K562 treated with DMSO at 1 percent for 4 hours (cell line): ENCODE measurements around the gene MAGEB4. TPM values are rescaled to one million over a fixed set of nuclear protein-coding genes. Genes with fewer than 3 reads are reported as not detected.

Experiments
- total RNA-seq: library from RNA; unstranded; fragments of 300-600 nt; gene quantifications from 2 replicates; pipeline ENCODE4 v1.2.3, GENCODE V29; 2022; ENCODE audit not compliant: insufficient read depth

MAGEB4 gene
- total RNA-seq, result not detected in 2 replicates

GRCh38 chrX:30241724-30242415 lies at the start of gene MAGEB4:
TSS of gene MAGEB4 (plus strand) at chrX:30242000. CDS start at chrX:30242136, 136 bp downstream.

DNA sequence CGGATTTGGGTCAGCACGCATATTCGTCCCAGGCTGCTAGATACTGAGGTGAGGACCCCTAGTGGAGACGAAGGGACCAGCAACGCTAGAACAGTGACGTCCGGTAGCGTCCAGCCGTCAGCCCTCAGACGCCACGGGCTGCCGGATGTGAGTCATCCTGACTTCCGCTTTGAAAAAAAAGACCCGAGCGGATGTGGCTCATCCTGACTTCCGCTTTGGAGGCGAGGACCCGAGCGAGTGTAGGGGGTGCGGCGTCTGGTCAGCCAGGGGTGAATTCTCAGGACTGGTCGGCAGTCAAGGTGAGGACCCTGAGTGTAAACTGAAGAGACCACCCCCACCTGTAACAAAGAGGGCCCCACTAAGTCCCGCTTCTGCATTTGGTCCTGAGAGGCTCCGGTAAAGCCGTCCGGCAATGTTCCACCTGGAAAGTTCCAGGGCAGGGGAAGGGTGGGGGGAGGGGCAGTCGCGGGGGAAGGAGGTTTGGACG lies 26.4 kb upstream of the MAGEB4 start, which contains the start of gene MAGEB2:
MAGEB2 (plus strand) TSS at position 207 of the 487 bp plus-strand sequence. CDS start 3,018 bp downstream, outside the sequence.

GRCh38 chrX:30230395-30230794 lies 11.4 kb upstream of the MAGEB4 start, which contains the start of gene MAGEB3:
TSS of gene MAGEB3 (plus strand) at chrX:30230657. CDS start at chrX:30235925, 5,268 bp downstream.

DNA sequence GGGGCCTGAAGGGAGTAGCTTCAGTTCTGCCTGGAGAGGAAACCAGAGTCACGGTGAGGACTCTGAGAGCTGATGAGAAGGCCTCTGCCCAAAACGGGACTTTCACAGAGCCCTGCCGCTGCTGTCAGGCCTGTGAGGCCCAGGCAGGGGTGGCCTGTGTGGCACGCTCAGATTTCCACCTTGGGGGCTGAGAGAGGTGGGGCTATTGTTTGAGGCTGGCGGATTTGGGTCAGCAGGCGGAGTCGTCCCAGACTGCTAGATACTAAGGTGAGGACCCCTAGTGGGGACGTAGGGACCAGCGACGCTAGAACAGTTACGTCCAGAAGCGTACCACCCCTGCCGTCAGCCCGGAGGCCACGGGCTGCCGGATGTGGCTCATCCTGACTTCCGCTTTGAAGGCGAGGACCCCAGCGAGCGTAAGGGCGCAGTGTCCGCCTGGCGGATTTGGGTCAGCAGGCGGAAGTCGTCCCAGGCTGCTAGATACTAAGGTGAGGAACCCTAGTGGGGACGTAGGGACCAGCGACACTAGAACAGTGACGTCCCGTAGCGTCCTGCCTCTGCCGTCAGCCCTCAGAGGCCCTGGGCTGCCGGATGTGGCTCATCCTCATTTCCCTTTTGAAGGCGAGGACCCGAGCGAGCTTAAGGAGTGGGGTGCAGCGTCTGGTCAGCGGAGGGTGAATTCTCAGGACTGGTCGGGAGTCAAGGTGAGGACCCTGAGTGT lies 5.1 kb downstream of the MAGEB4 start, which contains the start of gene MAGEB1:
MAGEB1 (plus strand) TSS at position 378 of the 721 bp plus-strand sequence. CDS start 3,348 bp downstream, outside the sequence.

Other genes with a start within 250 kb of the MAGEB4 start
- 93.8 and 99.2 TPM in 2 replicates for gene MAGEB2, start 26.4 kb upstream of the MAGEB4 start, total RNA-seq
- 1.6 TPM in 1 of 2 replicates, not detected in the other for gene MAGEB3, start 11.3 kb upstream of the MAGEB4 start, total RNA-seq
- gene MAGEB1, start 5.1 kb downstream of the MAGEB4 start, total RNA-seq, result 27.2 and 30.7 TPM in 2 replicates
- gene NR0B1, start 67.4 kb downstream of the MAGEB4 start, total RNA-seq, result not detected in 2 replicates